ENCODE measurements around the gene ZNF217.
"Not testable (repeated sequence)": the region's sequence is repeated elsewhere in the genome, so short reads cannot be mapped to it uniquely, and the experiment has no call there.

Gene ZNF217

DNA sequence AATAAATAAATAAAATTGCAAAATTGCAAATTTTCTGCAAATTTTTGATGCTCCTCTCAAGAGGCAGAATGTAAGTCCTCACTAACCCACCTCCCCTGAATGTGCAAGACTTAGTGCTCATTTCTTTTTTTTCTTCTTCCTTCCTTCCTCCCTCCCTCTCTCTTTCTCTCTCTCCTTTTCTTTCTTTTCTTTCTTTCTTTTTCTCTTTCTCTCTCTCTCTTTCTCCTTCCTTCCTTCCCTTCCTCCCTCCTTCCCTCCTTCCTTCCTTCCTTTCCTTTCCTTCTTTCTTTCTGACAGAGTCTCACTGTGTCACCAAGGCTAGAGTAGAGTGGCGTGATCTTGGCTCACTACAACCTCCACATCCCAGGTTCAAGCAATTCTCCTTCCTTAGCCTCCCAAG, 60.1 kb downstream of the ZNF217 start:
- no peak for DNase-seq (ENCODE audit: low read depth, low spot score)
- Histone ChIP-seq H3K27ac (no peak overlapping the region), H3K4me3 (no peak overlapping the region), H3K9me3 (ENCODE audit: low read depth, low read length) (no peaks in the 10 kb centered on the region), H3K9ac (ENCODE audit: insufficient read length) (no peak overlapping the region), H3K36me3 (ENCODE audit: insufficient read depth, low read length) (no peaks in the 10 kb centered on the region)
- no peak for TF ChIP-seq EZH2 (IDR thresholded peaks at IDR 0.05)
- no peak for TF ChIP-seq POLR2AphosphoS5 (IDR thresholded peaks at IDR 0.05; ENCODE audit: borderline replicate concordance, low read depth, low read length)
- no peak for TF ChIP-seq FOXP2 (optimal IDR thresholded peaks at IDR 0.05; ENCODE audit: control extremely low read depth, extremely low read length, insufficient read depth)

DNA sequence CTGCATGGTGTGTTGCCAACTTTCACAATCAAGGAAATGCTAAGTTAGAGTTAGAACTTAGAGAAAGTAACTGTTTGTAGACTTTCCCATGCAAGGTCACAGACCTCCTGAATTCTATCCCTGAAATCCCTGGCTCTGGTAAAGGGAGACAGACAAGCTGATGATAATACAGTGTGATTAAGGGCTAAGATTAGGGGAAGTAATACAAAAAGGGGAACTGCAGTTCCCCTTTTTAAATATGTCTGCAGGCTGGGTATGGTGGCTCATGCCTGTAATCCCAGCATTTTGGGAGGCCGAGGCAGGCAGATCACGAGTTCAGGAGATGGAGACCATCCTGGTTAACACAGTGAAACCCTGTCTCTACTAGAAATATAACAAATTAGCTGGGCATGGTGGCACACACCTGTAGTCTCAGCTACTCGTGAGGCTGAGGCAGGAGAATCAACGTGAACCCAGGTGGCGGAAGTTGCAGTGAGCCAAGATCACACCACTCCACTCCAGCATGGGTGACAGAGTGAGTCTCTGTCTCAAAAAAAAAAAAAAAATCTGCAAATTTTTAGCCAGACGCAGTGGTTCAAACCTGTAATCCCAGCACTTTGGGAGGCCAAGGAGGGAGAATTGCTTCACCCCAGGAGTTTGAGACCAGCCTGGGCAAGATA, 60.9 kb downstream of the ZNF217 start:
- H3K27ac ChIP-seq; DNase-seq (ENCODE audit: low read depth, low spot score); H3K4me3 ChIP-seq; H3K9ac ChIP-seq (ENCODE audit: insufficient read length); H3K36me3 ChIP-seq (ENCODE audit: insufficient read depth, low read length); H3K9me3 ChIP-seq (ENCODE audit: low read depth, low read length): not testable (repeated sequence)

DNA sequence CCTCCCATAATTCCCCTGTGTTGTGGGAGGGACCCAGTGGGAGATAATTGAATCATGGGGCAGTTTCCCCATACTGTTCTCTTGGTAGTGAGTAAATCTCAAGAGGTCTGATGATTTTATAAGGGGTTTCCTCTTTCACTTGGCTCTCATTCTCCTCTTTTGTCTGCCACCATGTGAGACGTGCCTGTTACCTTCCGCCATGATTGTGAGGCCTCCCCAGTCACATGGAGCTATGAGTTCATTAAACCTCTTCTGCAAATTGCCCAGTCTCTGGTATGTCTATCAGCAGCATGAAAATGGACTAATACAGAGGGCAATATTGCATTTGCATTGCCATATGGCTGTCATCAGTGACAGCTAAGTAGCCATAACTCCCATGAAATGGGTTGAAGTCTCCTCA, 63.2 kb downstream of the ZNF217 start:
- no peak for DNase-seq (ENCODE audit: low read depth, low spot score)
- H3K27ac ChIP-seq: no peak overlapping the region
- H3K9me3 ChIP-seq (ENCODE audit: low read depth, low read length): no peaks in the 10 kb centered on the region
- no peak overlapping the region for H3K9ac ChIP-seq (ENCODE audit: insufficient read length)
- H3K36me3 ChIP-seq (ENCODE audit: insufficient read depth, low read length): no peaks in the 10 kb centered on the region
- no peak for TF ChIP-seq EZH2 (IDR thresholded peaks at IDR 0.05)
- no peak for TF ChIP-seq POLR2AphosphoS5 (IDR thresholded peaks at IDR 0.05; ENCODE audit: borderline replicate concordance, low read depth, low read length)
- no peak for TF ChIP-seq FOXP2 (optimal IDR thresholded peaks at IDR 0.05; ENCODE audit: control extremely low read depth, extremely low read length, insufficient read depth)
- H3K4me3 ChIP-seq: no peak overlapping the region

DNA sequence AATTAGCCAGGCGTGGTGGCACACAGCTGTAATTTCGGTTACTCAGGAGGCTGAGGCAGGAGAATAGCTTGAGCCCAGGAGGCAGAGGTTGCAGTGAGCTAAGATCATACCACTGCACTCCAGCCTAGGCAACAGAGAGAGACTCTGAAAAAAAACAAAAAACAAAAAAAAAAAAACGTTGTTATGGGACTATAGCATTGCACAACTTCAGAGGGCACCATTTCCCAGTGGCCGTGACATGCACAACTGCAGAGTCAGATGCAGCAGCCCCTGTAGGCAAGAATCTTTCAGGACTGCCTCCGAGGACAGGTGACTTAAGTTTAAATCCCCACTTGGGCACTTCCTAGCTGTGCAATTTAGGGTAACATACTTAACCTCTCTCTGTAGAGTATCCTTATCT, 64.0 kb downstream of the ZNF217 start:
- Histone ChIP-seq H3K9ac (ENCODE audit: insufficient read length) (no peak overlapping the region), H3K4me3 (no peak overlapping the region), H3K27ac (no peak overlapping the region), H3K36me3 (ENCODE audit: insufficient read depth, low read length) (no peaks in the 10 kb centered on the region), H3K9me3 (ENCODE audit: low read depth, low read length) (no peaks in the 10 kb centered on the region)
- TF ChIP-seq FOXP2 (optimal IDR thresholded peaks at IDR 0.05; ENCODE audit: control extremely low read depth, extremely low read length, insufficient read depth) (no peak), POLR2AphosphoS5 (IDR thresholded peaks at IDR 0.05; ENCODE audit: borderline replicate concordance, low read depth, low read length) (no peak), EZH2 (IDR thresholded peaks at IDR 0.05) (no peak)
- DNase-seq (ENCODE audit: low read depth, low spot score): no peak

DNA sequence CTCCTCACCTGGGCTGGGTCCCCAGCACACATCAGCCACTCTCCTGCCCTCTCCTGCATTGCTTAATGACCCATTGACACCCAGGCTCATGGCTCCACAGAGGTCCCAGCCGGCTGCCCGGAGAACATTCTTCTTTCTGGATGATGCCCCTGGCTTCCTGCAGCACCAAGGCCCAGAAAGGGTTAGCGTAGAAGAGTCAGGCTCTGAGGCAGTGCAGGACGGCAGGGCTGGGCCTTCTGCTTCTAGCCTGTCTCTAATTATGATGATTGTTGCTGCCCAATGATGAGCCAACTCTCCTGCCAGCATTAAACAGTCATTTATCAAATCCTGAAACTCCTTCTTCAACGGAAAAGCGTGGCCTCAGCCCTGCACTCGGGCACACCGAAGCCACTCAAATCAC, 66.4 kb downstream of the ZNF217 start:
- Histone ChIP-seq H3K4me3 (no peak overlapping the region), H3K9me3 (ENCODE audit: low read depth, low read length) (no peaks in the 10 kb centered on the region), H3K27ac (no peak overlapping the region), H3K36me3 (ENCODE audit: insufficient read depth, low read length) (no peaks in the 10 kb centered on the region), H3K9ac (ENCODE audit: insufficient read length) (no peak overlapping the region)
- DNase-seq (ENCODE audit: low read depth, low spot score): no peak
- TF ChIP-seq POLR2AphosphoS5 (IDR thresholded peaks at IDR 0.05; ENCODE audit: borderline replicate concordance, low read depth, low read length) (no peak), FOXP2 (optimal IDR thresholded peaks at IDR 0.05; ENCODE audit: control extremely low read depth, extremely low read length, insufficient read depth) (no peak), EZH2 (IDR thresholded peaks at IDR 0.05) (no peak)

DNA sequence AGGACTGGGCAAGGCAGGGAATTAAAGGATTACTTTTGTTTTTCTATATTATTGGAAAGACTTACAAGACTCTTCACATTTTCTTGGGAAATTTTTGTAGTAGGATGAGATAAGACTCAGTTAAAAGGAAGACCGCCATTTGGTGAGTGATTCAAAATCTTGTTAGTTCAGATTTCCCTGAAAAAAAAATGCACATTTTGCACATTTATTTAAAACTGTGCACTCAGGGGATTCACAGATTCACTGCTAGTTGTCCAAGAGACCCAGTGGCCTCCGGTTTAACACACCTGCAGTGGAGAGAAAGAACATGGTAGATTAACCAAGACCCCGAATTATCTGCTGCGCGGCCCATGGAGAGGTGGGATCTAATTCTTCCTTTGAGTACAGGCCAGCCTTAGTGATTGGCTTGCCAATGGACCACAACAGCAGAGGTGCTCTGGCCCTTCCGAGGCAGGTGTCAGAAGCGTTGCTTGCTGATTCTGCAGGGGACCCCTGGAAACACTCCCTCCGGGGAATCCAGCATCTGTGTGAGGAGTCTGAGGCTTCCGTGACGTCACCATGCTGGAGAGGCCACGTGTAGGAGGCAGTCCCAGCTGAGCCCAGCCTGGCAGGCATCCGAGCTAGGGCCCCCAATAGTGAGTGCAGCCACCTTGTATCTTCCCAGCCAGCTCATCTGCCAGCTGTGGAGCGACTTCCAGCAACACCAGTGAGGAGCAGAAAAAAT, 68.9 kb downstream of the ZNF217 start:
- no peak overlapping the region for H3K4me3 ChIP-seq
- no peaks in the 10 kb centered on the region for H3K36me3 ChIP-seq (ENCODE audit: insufficient read depth, low read length)
- TF ChIP-seq EZH2 (IDR thresholded peaks at IDR 0.05) (no peak), POLR2AphosphoS5 (IDR thresholded peaks at IDR 0.05; ENCODE audit: borderline replicate concordance, low read depth, low read length) (no peak), FOXP2 (optimal IDR thresholded peaks at IDR 0.05; ENCODE audit: control extremely low read depth, extremely low read length, insufficient read depth) (no peak)
- no peak overlapping the region for H3K9ac ChIP-seq (ENCODE audit: insufficient read length)
- H3K27ac ChIP-seq: 0 out of 2 replicates have a peak overlapping the region, but pooled peaks have one; percentile 19
- no peak for DNase-seq (ENCODE audit: low read depth, low spot score)
- no peaks in the 10 kb centered on the region for H3K9me3 ChIP-seq (ENCODE audit: low read depth, low read length)

DNA sequence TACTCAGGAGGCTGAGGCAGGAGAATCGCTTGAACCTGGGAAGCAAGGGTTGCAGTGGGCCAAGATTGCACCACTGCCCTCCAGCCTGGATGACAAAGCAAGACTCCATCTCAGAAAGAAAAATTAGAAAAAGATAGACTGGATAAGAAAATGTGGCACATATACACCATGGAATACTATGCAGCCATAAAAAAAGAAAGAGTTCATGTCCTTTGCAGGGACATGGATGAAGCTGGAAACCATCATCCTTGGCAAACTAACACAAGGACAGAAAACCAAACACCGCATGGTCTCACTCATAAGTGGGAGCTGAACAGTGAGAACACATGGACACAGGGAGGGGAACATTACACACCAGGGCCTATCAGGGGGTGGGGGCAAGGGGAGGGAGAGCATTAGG, 70.0 kb downstream of the ZNF217 start:
- DNase-seq (ENCODE audit: low read depth, low spot score); H3K9ac ChIP-seq (ENCODE audit: insufficient read length); H3K4me3 ChIP-seq; H3K27ac ChIP-seq; H3K9me3 ChIP-seq (ENCODE audit: low read depth, low read length); H3K36me3 ChIP-seq (ENCODE audit: insufficient read depth, low read length): not testable (repeated sequence)

DNA sequence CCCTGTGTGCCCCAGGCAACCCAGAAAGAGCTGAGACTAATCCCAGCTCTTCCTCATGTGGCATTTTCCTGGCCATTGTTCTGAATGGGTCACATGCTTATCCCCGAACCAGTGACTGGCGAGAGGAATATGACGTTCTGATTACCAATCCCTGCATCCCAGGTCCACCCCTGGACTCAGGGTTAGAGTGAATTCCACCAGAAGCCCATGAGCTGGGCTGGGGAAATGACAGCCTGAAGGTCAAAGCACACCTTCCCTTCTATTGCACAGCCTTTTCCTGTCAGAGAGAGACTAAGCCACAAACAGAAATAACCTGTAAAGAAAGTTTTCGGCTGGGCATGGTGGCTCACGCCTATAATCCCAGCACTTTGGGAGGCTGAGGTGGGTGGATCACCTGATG, 70.9 kb downstream of the ZNF217 start:
- TF ChIP-seq EZH2 (IDR thresholded peaks at IDR 0.05) (no peak), FOXP2 (optimal IDR thresholded peaks at IDR 0.05; ENCODE audit: control extremely low read depth, extremely low read length, insufficient read depth) (no peak), POLR2AphosphoS5 (IDR thresholded peaks at IDR 0.05; ENCODE audit: borderline replicate concordance, low read depth, low read length) (no peak)
- Histone ChIP-seq H3K36me3 (ENCODE audit: insufficient read depth, low read length) (no peaks in the 10 kb centered on the region), H3K4me3 (no peak overlapping the region), H3K9me3 (ENCODE audit: low read depth, low read length) (no peaks in the 10 kb centered on the region), H3K9ac (ENCODE audit: insufficient read length) (no peak overlapping the region), H3K27ac (no peak overlapping the region)
- no peak for DNase-seq (ENCODE audit: low read depth, low spot score)

DNA sequence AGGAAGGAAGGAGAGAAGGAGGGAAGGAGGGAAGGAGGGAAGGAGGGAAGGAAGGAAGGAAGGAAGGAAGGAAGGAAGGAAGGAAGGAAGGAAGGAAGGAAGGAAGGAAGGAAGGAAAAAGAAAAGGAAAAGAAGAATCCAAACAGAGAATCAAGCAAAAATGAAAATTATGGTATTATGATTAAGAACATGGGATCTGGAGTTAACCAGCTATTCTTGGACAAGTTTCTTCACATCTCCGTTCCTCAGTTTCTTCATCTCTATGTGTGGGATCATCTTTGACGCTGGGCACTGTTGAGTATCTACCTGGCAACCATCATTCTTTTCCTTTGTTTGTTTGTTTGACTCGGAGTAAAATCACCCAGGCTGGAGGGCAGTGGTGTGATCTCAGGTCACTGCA, 71.6 kb downstream of the ZNF217 start:
- H3K9me3 ChIP-seq (ENCODE audit: low read depth, low read length): no peaks in the 10 kb centered on the region
- H3K36me3 ChIP-seq (ENCODE audit: insufficient read depth, low read length): no peaks in the 10 kb centered on the region
- no peak overlapping the region for H3K27ac ChIP-seq
- H3K4me3 ChIP-seq: no peak overlapping the region
- no peak for DNase-seq (ENCODE audit: low read depth, low spot score)
- TF ChIP-seq POLR2AphosphoS5 (IDR thresholded peaks at IDR 0.05; ENCODE audit: borderline replicate concordance, low read depth, low read length) (no peak), FOXP2 (optimal IDR thresholded peaks at IDR 0.05; ENCODE audit: control extremely low read depth, extremely low read length, insufficient read depth) (no peak), EZH2 (IDR thresholded peaks at IDR 0.05) (no peak)
- H3K9ac ChIP-seq (ENCODE audit: insufficient read length): no peak overlapping the region

DNA sequence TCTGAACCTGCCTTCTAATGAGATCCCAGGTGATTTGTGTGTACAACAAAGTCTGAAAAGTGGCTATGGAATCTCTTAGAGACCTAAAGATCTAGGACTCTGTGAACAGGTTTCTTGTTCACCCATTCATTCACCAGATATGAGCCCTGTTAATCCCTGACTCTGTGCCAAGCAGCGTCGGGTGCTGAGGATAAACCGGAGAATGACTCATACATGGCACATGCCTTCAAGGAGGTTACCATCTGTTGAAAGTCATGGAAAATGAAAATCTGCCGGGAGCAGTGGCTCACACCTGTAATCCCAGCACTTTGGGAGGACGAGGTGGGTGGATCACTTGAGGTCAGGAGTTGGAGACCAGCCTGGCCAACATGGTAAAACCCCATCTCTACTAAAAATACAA, 72.2 kb downstream of the ZNF217 start:
- not testable (repeated sequence) for H3K27ac ChIP-seq; H3K9me3 ChIP-seq (ENCODE audit: low read depth, low read length); H3K36me3 ChIP-seq (ENCODE audit: insufficient read depth, low read length); H3K4me3 ChIP-seq; H3K9ac ChIP-seq (ENCODE audit: insufficient read length); DNase-seq (ENCODE audit: low read depth, low spot score)

Data from SK-N-MC (cell line).